ENCODE measurements around the gene RSPO1. TPM values are rescaled to one million over a fixed set of nuclear protein-coding genes. Genes with fewer than 3 reads are reported as not detected.

The RSPO1 gene
- polyA plus RNA-seq, 1 of the 3 experiments (the other 2 are of a cell fraction) = 0.03 TPM

- TF ChIP-seq JUND (IDR thresholded peaks at IDR 0.05) = no peak
- TF ChIP-seq NFIC (IDR thresholded peaks at IDR 0.05; ENCODE audit: borderline replicate concordance) = no peak
- TF ChIP-seq, protein P1, sequence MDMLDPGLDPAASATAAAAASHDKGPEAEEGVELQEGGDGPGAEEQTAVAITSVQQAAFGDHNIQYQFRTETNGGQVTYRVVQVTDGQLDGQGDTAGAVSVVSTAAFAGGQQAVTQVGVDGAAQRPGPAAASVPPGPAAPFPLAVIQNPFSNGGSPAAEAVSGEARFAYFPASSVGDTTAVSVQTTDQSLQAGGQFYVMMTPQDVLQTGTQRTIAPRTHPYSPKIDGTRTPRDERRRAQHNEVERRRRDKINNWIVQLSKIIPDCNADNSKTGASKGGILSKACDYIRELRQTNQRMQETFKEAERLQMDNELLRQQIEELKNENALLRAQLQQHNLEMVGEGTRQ (IDR thresholded peaks at IDR 0.05; ENCODE audit: borderline replicate concordance, low read depth, low read length) = no peak
- TF ChIP-seq, protein P2, sequence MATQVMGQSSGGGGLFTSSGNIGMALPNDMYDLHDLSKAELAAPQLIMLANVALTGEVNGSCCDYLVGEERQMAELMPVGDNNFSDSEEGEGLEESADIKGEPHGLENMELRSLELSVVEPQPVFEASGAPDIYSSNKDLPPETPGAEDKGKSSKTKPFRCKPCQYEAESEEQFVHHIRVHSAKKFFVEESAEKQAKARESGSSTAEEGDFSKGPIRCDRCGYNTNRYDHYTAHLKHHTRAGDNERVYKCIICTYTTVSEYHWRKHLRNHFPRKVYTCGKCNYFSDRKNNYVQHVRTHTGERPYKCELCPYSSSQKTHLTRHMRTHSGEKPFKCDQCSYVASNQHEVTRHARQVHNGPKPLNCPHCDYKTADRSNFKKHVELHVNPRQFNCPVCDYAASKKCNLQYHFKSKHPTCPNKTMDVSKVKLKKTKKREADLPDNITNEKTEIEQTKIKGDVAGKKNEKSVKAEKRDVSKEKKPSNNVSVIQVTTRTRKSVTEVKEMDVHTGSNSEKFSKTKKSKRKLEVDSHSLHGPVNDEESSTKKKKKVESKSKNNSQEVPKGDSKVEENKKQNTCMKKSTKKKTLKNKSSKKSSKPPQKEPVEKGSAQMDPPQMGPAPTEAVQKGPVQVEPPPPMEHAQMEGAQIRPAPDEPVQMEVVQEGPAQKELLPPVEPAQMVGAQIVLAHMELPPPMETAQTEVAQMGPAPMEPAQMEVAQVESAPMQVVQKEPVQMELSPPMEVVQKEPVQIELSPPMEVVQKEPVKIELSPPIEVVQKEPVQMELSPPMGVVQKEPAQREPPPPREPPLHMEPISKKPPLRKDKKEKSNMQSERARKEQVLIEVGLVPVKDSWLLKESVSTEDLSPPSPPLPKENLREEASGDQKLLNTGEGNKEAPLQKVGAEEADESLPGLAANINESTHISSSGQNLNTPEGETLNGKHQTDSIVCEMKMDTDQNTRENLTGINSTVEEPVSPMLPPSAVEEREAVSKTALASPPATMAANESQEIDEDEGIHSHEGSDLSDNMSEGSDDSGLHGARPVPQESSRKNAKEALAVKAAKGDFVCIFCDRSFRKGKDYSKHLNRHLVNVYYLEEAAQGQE (IDR thresholded peaks at IDR 0.05; ENCODE audit: low read depth, low read length) = no peak
- no peak for TF ChIP-seq ELF1 (IDR thresholded peaks at IDR 0.05)
- TF ChIP-seq, protein P3, sequence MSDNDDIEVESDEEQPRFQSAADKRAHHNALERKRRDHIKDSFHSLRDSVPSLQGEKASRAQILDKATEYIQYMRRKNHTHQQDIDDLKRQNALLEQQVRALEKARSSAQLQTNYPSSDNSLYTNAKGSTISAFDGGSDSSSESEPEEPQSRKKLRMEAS (IDR thresholded peaks at IDR 0.05; ENCODE audit: low read depth) = no peak
- no peak for TF ChIP-seq CTCF (IDR thresholded peaks at IDR 0.05)
- no peak for TF ChIP-seq FOXJ3 (CRISPR knock-in tag; IDR thresholded peaks at IDR 0.05)
- TF ChIP-seq CHD2 (IDR thresholded peaks at IDR 0.05; ENCODE audit: low read length, partially characterized antibody) = no peak
- TF ChIP-seq RFX5 (IDR thresholded peaks at IDR 0.05; ENCODE audit: low read length) = no peak
- TF ChIP-seq FOXM1 (IDR thresholded peaks at IDR 0.05; ENCODE audit: low read depth) = no peak
- no peak for TF ChIP-seq RCOR1 (IDR thresholded peaks at IDR 0.05; ENCODE audit: low read length)
- TF ChIP-seq IRF3 (IDR thresholded peaks at IDR 0.05; ENCODE audit: low read depth, low read length) = no peak
- no peak overlapping the region for H3K9ac ChIP-seq
- ChIA-PET POLR2A (no interaction called here), CTCF (interaction anchor here (1.9 kb wide), 1 partner anchor 52 kb away, joined by 8 read pairs; no protein-coding TSS in a partner anchor)
- no peak overlapping the region for H2AFZ ChIP-seq (ENCODE audit: low read depth)
- no peak for DNase-seq
- H3K79me2 ChIP-seq (ENCODE audit: insufficient read depth) = no peaks in the 10 kb centered on the region
- WGBS (ENCODE audit: low lambda C conversion rate) = 29% methylated on average over 8 of the region's 15 CpGs
- no peaks in the 10 kb centered on the region for H3F3A ChIP-seq (replicated peaks; ENCODE audit: insufficient read depth)
- peaks cover 81% of the 10 kb centered on the region for H3K27me3 ChIP-seq (ENCODE audit: insufficient read depth)
- H3K4me2 ChIP-seq = no peak overlapping the region
- no peaks in the 10 kb centered on the region for H4K20me1 ChIP-seq (ENCODE audit: insufficient read depth)
- no peaks in the 10 kb centered on the region; a peak in 1 of 4 replicates for H3K4me1 ChIP-seq (ENCODE audit: control insufficient read depth in 1 of 2, insufficient read depth in 2 of 2, low read depth in 1 of 2, low read length in 1 of 2)
- H3K36me3 ChIP-seq (replicated peaks in 1 of 2; ENCODE audit: control insufficient read depth in 1 of 2, insufficient read depth in 2 of 2, low read length in 1 of 2) = no peaks in the 10 kb centered on the region
- H3K9me2 ChIP-seq = no peaks in the 10 kb centered on the region
- H3K4me3 ChIP-seq (ENCODE audit: low read depth in 2 of 2, low read length in 1 of 2) = no peak overlapping the region
- H3K9me3 ChIP-seq = no peaks in the 10 kb centered on the region
- H3K27ac ChIP-seq (ENCODE audit: low read depth in 2 of 2, low read length in 1 of 2) = no peak overlapping the region
Observed at GRCh38 chr1:37630426-37631028, 4.2 kb downstream of the RSPO1 start.
